CD8-positive, alpha-beta memory T cell (primary cell): Measurements from ENCODE around the gene WDR13. TPM values are rescaled to one million over a fixed set of nuclear protein-coding genes. Genes with fewer than 3 reads are reported as not detected.

ENCODE experiments used
- CTCF ChIA-PET: fragments of 350-600 bp; sonication (Branson Sonifier 250); formaldehyde crosslinking; loops from one replicate; lab custom pipeline; 2021; ENCODE audit warnings: antibody characterized with exemption; lab: Charles Lee
- POLR2A ChIA-PET: fragments of 350-600 bp; sonication (Branson Sonifier 250); formaldehyde crosslinking; loops from one replicate; lab custom pipeline; 2021; ENCODE audit warnings: antibody characterized with exemption; lab: Charles Lee
- DNase-seq, 5 donors: peaks; one replicate each; pipeline versions ENCODE4 v3.0.0 to v3.0.0-alpha.2; 2020 to 2022; ENCODE audit warnings: mixed read lengths in 1 of 5
- H3K27ac ChIP-seq: one replicate; pipeline ENCODE4 v1.7.0; 2013; ENCODE audit warnings: low read depth, mild to moderate bottlenecking, low read length, moderate library complexity
- H3K27me3 ChIP-seq: 2 replicates; pipeline ENCODE4 v1.7.0; 2013; ENCODE audit warnings: low read length, mild to moderate bottlenecking; ENCODE audit not compliant: insufficient read depth, poor library complexity, severe bottlenecking
- H3K36me3 ChIP-seq: 2 replicates; pipeline ENCODE4 v1.7.0; 2013; ENCODE audit warnings: mild to moderate bottlenecking, low read length, moderate library complexity; ENCODE audit not compliant: insufficient read depth
- H3K4me1 ChIP-seq: 2 replicates; pipeline ENCODE4 v1.7.0; 2013; ENCODE audit warnings: mild to moderate bottlenecking, low read length, moderate library complexity; ENCODE audit not compliant: insufficient read depth
- H3K4me3 ChIP-seq: 2 replicates; pipeline ENCODE4 v1.7.0; 2013; ENCODE audit warnings: mild to moderate bottlenecking, low read length
- H3K9me3 ChIP-seq: 2 replicates; pipeline ENCODE4 v1.7.0; 2013; ENCODE audit warnings: mild to moderate bottlenecking, low read length
- H3K27ac Mint-ChIP-seq, 8 donors: one replicate each; pipeline ENCODE4 v1.8.0; 2020 to 2021; ENCODE audit warnings: mixed read lengths in 8 of 8, mild to moderate bottlenecking in 6 of 8, inconsistent platforms in 3 of 8, moderate library complexity in 3 of 8
- H3K27me3 Mint-ChIP-seq, 2 donors: one replicate each; pipeline ENCODE4 v1.8.0; 2020 to 2021; ENCODE audit warnings: mixed read lengths in 2 of 2, mild to moderate bottlenecking in 1 of 2, moderate library complexity in 1 of 2
- H3K36me3 Mint-ChIP-seq, 3 donors: one replicate each; pipeline ENCODE4 v1.8.0; 2020 to 2021; ENCODE audit warnings: mixed read lengths in 3 of 3, inconsistent platforms in 1 of 3, mild to moderate bottlenecking in 1 of 3
- H3K4me1 Mint-ChIP-seq, 3 donors: one replicate each; pipeline ENCODE4 v1.8.0; 2020 to 2021; ENCODE audit warnings: mixed read lengths in 3 of 3, inconsistent platforms in 1 of 3, mild to moderate bottlenecking in 1 of 3
- H3K4me3 Mint-ChIP-seq, 7 donors: one replicate each; pipeline ENCODE4 v1.8.0; 2020 to 2021; ENCODE audit warnings: mixed read lengths in 7 of 7, mild to moderate bottlenecking in 6 of 7, moderate library complexity in 4 of 7, inconsistent platforms in 2 of 7
- H3K9me3 Mint-ChIP-seq, 5 donors: one replicate each; pipeline ENCODE4 v1.8.0; 2020 to 2022; ENCODE audit warnings: mixed read lengths in 5 of 5, mild to moderate bottlenecking in 3 of 5, moderate library complexity in 2 of 5, inconsistent platforms in 1 of 5
- polyA plus RNA-seq: library from polyadenylated mRNA; unstranded; fragments of 300-500 nt; fragmentation: Illumina TruSeq; gene quantifications from one replicate; pipeline ENCODE4 v1.2.3, GENCODE V29; 2021
- total RNA-seq, 2 experiments: library from RNA; stranded (reverse); gene quantifications; one replicate each; pipeline ENCODE4 v1.2.3, GENCODE V29; 2021

The WDR13 gene
- total and polyA plus RNA-seq, 3 experiments from 2014 or later, result 47.5 to 48.3 (median 48.0) TPM

DNA sequence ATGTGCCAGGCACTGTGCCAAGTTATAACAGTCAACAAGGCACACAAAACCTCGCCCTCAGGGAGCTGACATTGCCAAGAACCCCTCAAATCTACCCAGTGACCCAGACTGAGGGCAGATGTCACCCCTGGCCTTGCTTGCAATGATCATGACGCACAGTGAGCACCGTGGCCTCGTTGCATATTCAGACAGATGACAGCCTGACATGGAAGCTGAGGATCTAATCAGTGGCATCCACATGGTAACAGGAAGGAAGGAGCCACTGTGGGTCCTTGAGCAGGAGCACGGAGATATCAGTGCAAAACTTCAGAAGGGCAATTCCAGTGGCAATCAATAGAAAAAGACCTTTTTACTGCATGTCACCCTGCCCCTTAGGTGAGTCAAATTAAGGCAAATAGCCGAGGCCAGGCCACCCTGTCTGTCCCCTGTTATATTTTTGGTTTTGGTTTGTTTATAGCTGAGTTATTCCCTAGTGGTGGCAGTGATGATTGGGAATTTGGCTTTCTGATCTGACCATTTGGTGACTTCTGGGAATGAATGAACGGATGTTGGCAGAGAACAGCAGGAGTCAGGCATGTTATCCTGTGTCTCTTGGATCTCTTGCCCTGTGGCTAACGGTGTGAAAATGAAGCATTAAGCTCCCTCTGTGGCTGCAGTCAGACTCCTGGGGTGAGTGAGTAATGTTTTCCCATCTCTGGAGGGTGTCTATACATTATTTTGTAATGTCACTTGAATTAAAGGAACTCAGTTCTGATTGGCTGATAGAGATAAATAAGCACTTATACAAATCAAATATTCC is 20.4 kb downstream of the WDR13 start:
- Histone ChIP-seq H3K36me3 (no peaks in the 10 kb centered on the region), H3K27ac (no peak overlapping the region), H3K4me3 (no peak overlapping the region), H3K4me1 (no peaks in the 10 kb centered on the region), H3K27me3 (no peaks in the 10 kb centered on the region), H3K9me3 (no peaks in the 10 kb centered on the region)
- Mint-ChIP-seq H3K27me3 (peaks cover 0 to 1% of the 10 kb centered on the region in 2 donors), H3K36me3 (no peaks in the 10 kb centered on the region), H3K4me3 (no peak overlapping the region), H3K27ac (no peak overlapping the region), H3K9me3 (no peaks in the 10 kb centered on the region), H3K4me1 (no peaks in the 10 kb centered on the region)
- ChIA-PET POLR2A (no interaction called here), CTCF (no interaction called here)
- DNase-seq, result no peak

- H3K36me3 ChIP-seq, result no peaks in the 10 kb centered on the region
- POLR2A ChIA-PET, result no interaction called here
- no peaks in the 10 kb centered on the region for H3K9me3 ChIP-seq
- no peak overlapping the region for H3K4me3 Mint-ChIP-seq
- H3K36me3 Mint-ChIP-seq, result no peaks in the 10 kb centered on the region
- H3K27ac Mint-ChIP-seq, result no peak overlapping the region
- CTCF ChIA-PET, result no interaction called here
- no peak for DNase-seq
- H3K27ac ChIP-seq, result no peak overlapping the region
- H3K4me3 ChIP-seq, result no peak overlapping the region
- no peaks in the 10 kb centered on the region for H3K27me3 ChIP-seq
- H3K9me3 Mint-ChIP-seq, result no peaks in the 10 kb centered on the region
- no peaks in the 10 kb centered on the region for H3K27me3 Mint-ChIP-seq
- H3K4me1 ChIP-seq, result peaks cover 1% of the 10 kb centered on the region
- H3K4me1 Mint-ChIP-seq, result peaks cover 5 to 6% (median 6%) of the 10 kb centered on the region in 3 donors
These were observed 29.4 kb downstream of the WDR13 start for GRCh38 chrX:48626401-48627298.

GRCh38 chrX:48631376-48632090 is 34.2 kb downstream of the WDR13 start:
- H3K4me1 Mint-ChIP-seq, result peaks cover 6 to 12% (median 7%) of the 10 kb centered on the region in 3 donors
- ChIA-PET POLR2A (interaction anchor here (0.6 to 0.7 kb wide), 3 partner anchors 170 to 385 kb away, joined by 3 to 7 read pairs (median 3); partner anchors contain the start of gene HDAC6), CTCF (interaction anchor here (0.9 to 2.0 kb wide), 6 partner anchors 17 to 309 kb away, joined by 3 to 6 read pairs (median 4); no protein-coding TSS in a partner anchor)
- DNase-seq, result peak; percentile 27 to 88 (median 63)
- no peaks in the 10 kb centered on the region for H3K27me3 Mint-ChIP-seq
- Histone ChIP-seq H3K36me3 (no peaks in the 10 kb centered on the region), H3K4me3 (peak overlapping the region; percentile 24), H3K9me3 (no peaks in the 10 kb centered on the region), H3K4me1 (peaks cover 10% of the 10 kb centered on the region), H3K27me3 (no peaks in the 10 kb centered on the region), H3K27ac (no peak overlapping the region)
- H3K9me3 Mint-ChIP-seq, result no peaks in the 10 kb centered on the region
- H3K27ac Mint-ChIP-seq, result peak overlapping the region in 5 of 8 donors; percentile 18 to 68 (median 46)
- no peaks in the 10 kb centered on the region for H3K36me3 Mint-ChIP-seq
- peak overlapping the region in 6 of 7 donors; percentile 40 to 56 (median 48) for H3K4me3 Mint-ChIP-seq

GRCh38 chrX:48632207-48632606 is 34.9 kb downstream of the WDR13 start:
- Histone ChIP-seq H3K4me3 (no peak overlapping the region), H3K9me3 (no peaks in the 10 kb centered on the region), H3K36me3 (no peaks in the 10 kb centered on the region), H3K27me3 (no peaks in the 10 kb centered on the region), H3K4me1 (peaks cover 10% of the 10 kb centered on the region), H3K27ac (no peak overlapping the region)
- no peaks in the 10 kb centered on the region for H3K36me3 Mint-ChIP-seq
- H3K27me3 Mint-ChIP-seq, result no peaks in the 10 kb centered on the region
- H3K4me3 Mint-ChIP-seq, result peak overlapping the region in 1 of 7 donors; percentile 6
- ChIA-PET CTCF (interaction anchor here (0.9 to 2.0 kb wide), 5 partner anchors 16 to 309 kb away, joined by 3 to 6 read pairs (median 3); no protein-coding TSS in a partner anchor), POLR2A (interaction anchor here (0.6 kb wide), 1 partner anchor 327 kb away, joined by 3 read pairs; no protein-coding TSS in a partner anchor)
- peaks cover 6 to 12% (median 7%) of the 10 kb centered on the region in 3 donors for H3K4me1 Mint-ChIP-seq
- peak overlapping the region in 2 of 8 donors; percentile 47 to 75 for H3K27ac Mint-ChIP-seq
- DNase-seq, result no peak
- no peaks in the 10 kb centered on the region for H3K9me3 Mint-ChIP-seq

DNA sequence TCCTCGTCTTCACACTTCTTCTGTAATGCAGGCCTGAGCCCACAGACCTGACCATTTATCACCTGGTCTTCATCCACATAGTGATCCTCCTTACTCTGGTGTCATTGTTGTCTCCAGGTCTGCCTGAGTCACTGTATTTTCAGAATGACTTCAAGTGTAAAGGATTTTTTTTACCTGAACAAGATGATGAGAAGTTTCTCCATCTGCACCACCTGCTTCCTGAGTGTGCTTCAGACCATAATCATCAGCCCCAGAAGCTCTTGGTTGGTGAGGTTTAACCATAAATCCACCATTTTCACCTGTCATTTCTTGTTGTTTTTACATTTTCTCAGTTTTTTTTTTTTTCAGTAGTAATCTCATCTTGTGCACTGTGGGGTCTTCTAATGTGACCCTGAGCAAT is 39.0 kb downstream of the WDR13 start:
- H3K27ac Mint-ChIP-seq, result no peak overlapping the region
- H3K36me3 Mint-ChIP-seq, result no peaks in the 10 kb centered on the region
- DNase-seq, result no peak
- H3K9me3 ChIP-seq, result no peaks in the 10 kb centered on the region
- H3K27me3 ChIP-seq, result no peaks in the 10 kb centered on the region
- H3K9me3 Mint-ChIP-seq, result no peaks in the 10 kb centered on the region
- H3K4me1 ChIP-seq, result peaks cover 10% of the 10 kb centered on the region
- ChIA-PET CTCF (no interaction called here), POLR2A (no interaction called here)
- H3K4me1 Mint-ChIP-seq, result peaks cover 5 to 10% (median 5%) of the 10 kb centered on the region in 3 donors
- H3K4me3 Mint-ChIP-seq, result no peak overlapping the region
- no peaks in the 10 kb centered on the region for H3K36me3 ChIP-seq
- H3K27me3 Mint-ChIP-seq, result peaks cover 0 to 3% of the 10 kb centered on the region in 2 donors
- no peak overlapping the region for H3K4me3 ChIP-seq
- H3K27ac ChIP-seq, result no peak overlapping the region

- Histone ChIP-seq H3K27ac (no peak overlapping the region), H3K4me1 (peaks cover 7% of the 10 kb centered on the region), H3K9me3 (no peaks in the 10 kb centered on the region), H3K27me3 (no peaks in the 10 kb centered on the region), H3K36me3 (no peaks in the 10 kb centered on the region), H3K4me3 (no peak overlapping the region)
- Mint-ChIP-seq H3K9me3 (no peaks in the 10 kb centered on the region), H3K27me3 (peaks cover 0 to 3% of the 10 kb centered on the region in 2 donors), H3K27ac (no peak overlapping the region), H3K36me3 (no peaks in the 10 kb centered on the region), H3K4me1 (peaks cover under 1 to 5% (median under 1%) of the 10 kb centered on the region in 3 donors), H3K4me3 (no peak overlapping the region)
- ChIA-PET CTCF (no interaction called here), POLR2A (no interaction called here)
- DNase-seq, result no peak
These were observed 39.5 kb downstream of the WDR13 start for GRCh38 chrX:48636776-48637175.

DNA sequence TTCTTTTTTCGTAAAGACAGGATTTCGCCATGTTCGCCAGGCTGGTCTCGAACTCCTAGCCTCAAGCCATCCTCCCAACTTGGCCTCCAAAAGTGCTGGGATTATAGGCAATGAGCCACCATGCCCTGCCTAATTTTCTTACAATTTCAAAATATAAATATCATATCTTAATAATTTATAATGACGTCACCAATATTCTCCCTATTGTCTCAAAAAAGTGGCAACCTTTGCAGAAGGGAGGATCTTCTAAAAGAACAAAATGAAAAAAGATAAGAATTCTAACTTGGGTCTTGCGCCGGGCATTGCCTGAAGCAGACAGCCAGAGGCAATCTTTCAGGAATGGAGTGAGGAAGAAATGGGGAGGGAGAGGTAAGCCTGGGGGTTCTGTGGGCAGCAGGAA is 48.4 kb downstream of the WDR13 start:
- peaks cover 1 to 3% (median 3%) of the 10 kb centered on the region in 3 donors for H3K4me1 Mint-ChIP-seq
- H3K4me3 Mint-ChIP-seq, result no peak overlapping the region
- Histone ChIP-seq H3K27ac (no peak overlapping the region), H3K4me3 (no peak overlapping the region), H3K27me3 (no peaks in the 10 kb centered on the region), H3K4me1 (no peaks in the 10 kb centered on the region), H3K36me3 (no peaks in the 10 kb centered on the region), H3K9me3 (no peaks in the 10 kb centered on the region)
- peaks cover 0 to 4% of the 10 kb centered on the region in 2 donors for H3K27me3 Mint-ChIP-seq
- no peak for DNase-seq
- POLR2A ChIA-PET, result no interaction called here
- CTCF ChIA-PET, result no interaction called here
- H3K9me3 Mint-ChIP-seq, result no peaks in the 10 kb centered on the region
- no peak overlapping the region for H3K27ac Mint-ChIP-seq
- no peaks in the 10 kb centered on the region for H3K36me3 Mint-ChIP-seq
